Measurements from ENCODE around the gene TBCD.

GRCh38 chr17:82840431-82840831, 88.6 kb downstream of the TBCD start:
- TF ChIP-seq CTCF (tag by site-specific recombination; IDR thresholded peaks at IDR 0.05), result no peak
- TF ChIP-seq ZNF274 (IDR thresholded peaks at IDR 0.05; ENCODE audit: low read length), result no peak
- TF ChIP-seq ZNF274 (tag by site-specific recombination; IDR thresholded peaks at IDR 0.05; ENCODE audit: borderline replicate concordance), result no peak
- TF ChIP-seq ZSCAN16 (tag by site-specific recombination; IDR thresholded peaks at IDR 0.05), result no peak
- TF ChIP-seq ZNF449 (tag by site-specific recombination; IDR thresholded peaks at IDR 0.05), result no peak
- TF ChIP-seq ZNF114 (tag by site-specific recombination; IDR thresholded peaks at IDR 0.05), result no peak
- no peak for TF ChIP-seq PBX3 (CRISPR knock-in tag; IDR thresholded peaks at IDR 0.05)
- no peak for TF ChIP-seq ZNF175 (tag by site-specific recombination; IDR thresholded peaks at IDR 0.05)
- TF ChIP-seq ZNF629 (tag by site-specific recombination; IDR thresholded peaks at IDR 0.05), result no peak
- TF ChIP-seq ZNF830 (tag by site-specific recombination; IDR thresholded peaks at IDR 0.05; ENCODE audit: low read depth), result no peak
- no peak for TF ChIP-seq ZBTB21 (tag by site-specific recombination; IDR thresholded peaks at IDR 0.05)

Data from HEK293 (cell line).